T-cell (primary cell): ENCODE measurements around the gene MSH5. TPM values are rescaled to one million over a fixed set of nuclear protein-coding genes. Genes with fewer than 3 reads are reported as not detected.

Experiments used
- ATAC-seq, 4 experiments: fragments of 200-7000 bp in 3 of 4; fragments of 150-1000 bp in 1 of 4; cut with Tn5 transposase; replicated peaks in 1 of 4; 1 replicate in 3 of 4; 2 replicates in 1 of 4; pipeline ENCODE4 v1.10.0; 2021; ENCODE audit warnings: moderate library complexity in 3 of 4, mild to moderate bottlenecking in 2 of 4, moderate number of reproducible peaks in 1 of 4
- CTCF ChIA-PET, 2 donors: fragments of 300-600 bp; sonication (Branson Sonifier 250); formaldehyde crosslinking; loops; one replicate each; lab custom pipeline; 2022; ENCODE audit warnings: antibody characterized with exemption in 2 of 2; lab: Charles Lee
- POLR2A ChIA-PET, 2 donors: fragments of 300-600 bp; sonication (Branson Sonifier 250); formaldehyde crosslinking; loops; one replicate each; lab custom pipeline; 2022; ENCODE audit warnings: antibody characterized with exemption in 2 of 2; lab: Charles Lee
- DNase-seq, 35 experiments: peaks; one replicate each; pipeline versions ENCODE4 v3.0.0 to v3.0.0-alpha.2; 2013 to 2023
- H3K27ac ChIP-seq: one replicate; pipeline ENCODE4 v1.5.1; 2013; ENCODE audit warnings: low read length
- H3K27me3 ChIP-seq, 2 experiments: replicated peaks in 1 of 2; 1 replicate in 1 of 2; 2 replicates in 1 of 2; pipeline versions ENCODE4 v1.6.1 to v1.7.0; 2013; ENCODE audit warnings: low read length in 1 of 2, mixed read lengths in 1 of 2; ENCODE audit not compliant: control insufficient read depth in 2 of 2, insufficient read depth in 2 of 2; ENCODE audit errors: extremely low read depth in 1 of 2
- H3K36me3 ChIP-seq, 2 donors: 1 replicate in 1 of 2; 2 replicates in 1 of 2; pipeline versions ENCODE4 v1.6.1 to v1.7.0; 2013; ENCODE audit warnings: low read length in 1 of 2; ENCODE audit not compliant: control insufficient read depth in 2 of 2, insufficient read depth in 1 of 2; ENCODE audit errors: extremely low read depth in 1 of 2
- H3K4me1 ChIP-seq, 2 experiments: 1 replicate in 1 of 2; 2 replicates in 1 of 2; pipeline versions ENCODE4 v1.6.1 to v1.7.0; 2013; ENCODE audit warnings: low read length in 2 of 2, mixed read lengths in 1 of 2; ENCODE audit not compliant: insufficient read depth in 2 of 2, control insufficient read depth in 1 of 2; ENCODE audit errors: extremely low read depth in 1 of 2
- H3K4me3 ChIP-seq, 2 donors: 1 replicate in 1 of 2; 2 replicates in 1 of 2; pipeline versions ENCODE4 v1.5.1 to v1.7.0; 2013; ENCODE audit warnings: mild to moderate bottlenecking in 2 of 2, low read length in 1 of 2, moderate library complexity in 1 of 2; ENCODE audit not compliant: control insufficient read depth in 1 of 2; ENCODE audit errors: extremely low read depth in 1 of 2
- H3K9me3 ChIP-seq: 2 replicates; pipeline ENCODE4 v1.7.0; 2013
- H3K27ac Mint-ChIP-seq, 2 donors: one replicate each; pipeline ENCODE4 v1.8.0; 2020 to 2021; ENCODE audit warnings: mild to moderate bottlenecking in 2 of 2, mixed read lengths in 2 of 2
- H3K27me3 Mint-ChIP-seq, 2 donors: one replicate each; pipeline ENCODE4 v1.8.0; 2021 to 2022; ENCODE audit warnings: mixed read lengths in 2 of 2
- H3K36me3 Mint-ChIP-seq: one replicate; pipeline ENCODE4 v1.8.0; 2021; ENCODE audit warnings: mixed read lengths
- H3K4me1 Mint-ChIP-seq, 3 donors: one replicate each; pipeline ENCODE4 v1.8.0; 2020 to 2022; ENCODE audit warnings: mixed read lengths in 3 of 3, mild to moderate bottlenecking in 1 of 3
- H3K4me3 Mint-ChIP-seq, 3 donors: one replicate each; pipeline ENCODE4 v1.8.0; 2020 to 2022; ENCODE audit warnings: mild to moderate bottlenecking in 3 of 3, mixed read lengths in 3 of 3, moderate library complexity in 3 of 3
- H3K9me3 Mint-ChIP-seq, 3 donors: one replicate each; pipeline ENCODE4 v1.8.0; 2020 to 2022; ENCODE audit warnings: mixed read lengths in 3 of 3
- WGBS: methylation state at CpG from one replicate; pipeline ENCODE4 v1.1.5; 2013; ENCODE audit warnings: missing lambda C conversion rate; ENCODE audit not compliant: insufficient coverage; 5-methylcytosine and 5-hydroxymethylcytosine counted together
- total RNA-seq, 35 experiments: library from RNA in 6 of 35; stranded (reverse) in 6 of 35; fragments of 120-200 nt in 1 of 35; gene quantifications; one replicate each; pipeline versions ENCODE4 v1.2.1 to v1.2.4 and lab custom pipeline; 2013 to 2026

Gene MSH5
- total RNA-seq, 5 donors from 2014 or later (not counting 1 experiment from before 2014, with no cell fraction given), result 13.7 to 22.4 (median 14.4) TPM

DNA sequence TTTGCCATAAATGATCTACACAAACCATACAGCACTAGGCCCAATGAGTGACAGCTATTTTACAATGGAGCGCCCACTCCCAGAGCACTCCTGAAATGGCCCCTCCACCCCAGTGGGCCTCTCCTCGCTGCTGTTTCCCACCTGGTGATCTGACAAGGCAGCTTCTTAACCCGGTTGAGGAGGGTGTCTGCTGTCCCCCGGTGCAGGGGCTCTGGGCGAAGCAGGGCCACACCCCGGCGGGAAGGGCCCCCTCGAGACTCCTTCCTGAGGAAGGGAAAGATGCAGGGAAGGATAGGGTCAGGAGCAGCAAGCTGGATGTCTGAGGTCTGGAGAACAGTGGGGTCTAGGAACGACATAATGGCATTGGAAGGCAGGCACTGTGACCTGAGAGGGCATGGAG lies 46.9 kb upstream of the MSH5 start:
- H3K4me1 ChIP-seq, result no peaks in the 10 kb centered on the region
- Mint-ChIP-seq H3K4me3 (no peak overlapping the region), H3K9me3 (no peaks in the 10 kb centered on the region), H3K36me3 (peaks cover 48% of the 10 kb centered on the region), H3K27me3 (no peaks in the 10 kb centered on the region), H3K4me1 (peaks cover 8% of the 10 kb centered on the region in 3 donors), H3K27ac (peak overlapping the region in 1 of 2 donors; percentile 44)
- H3K4me3 ChIP-seq, result no peak overlapping the region
- H3K36me3 ChIP-seq, result peaks cover 26 to 85% of the 10 kb centered on the region in 2 donors
- DNase-seq (no peak), ATAC-seq (no peak)
- WGBS, result 93% methylated on average over 9 of the region's 9 CpGs
- POLR2A ChIA-PET, result no interaction called here
- H3K27me3 ChIP-seq, result no peaks in the 10 kb centered on the region
- CTCF ChIA-PET, result interaction anchor here in 1 of 2 donors (0.6 kb wide), 1 partner anchor 597 kb away, joined by 4 read pairs; no protein-coding TSS in a partner anchor
- H3K9me3 ChIP-seq, result no peaks in the 10 kb centered on the region
- no peak overlapping the region for H3K27ac ChIP-seq

- WGBS, result no CpG with 5 or more reads among the region's 6 CpGs
- DNase-seq (no peak), ATAC-seq (no peak)
- peaks cover 48% of the 10 kb centered on the region for H3K36me3 Mint-ChIP-seq
- Histone ChIP-seq H3K27me3 (no peaks in the 10 kb centered on the region), H3K27ac (no peak overlapping the region), H3K4me1 (no peaks in the 10 kb centered on the region), H3K9me3 (no peaks in the 10 kb centered on the region), H3K36me3 (peaks cover 26 to 79% of the 10 kb centered on the region in 2 donors), H3K4me3 (no peak overlapping the region)
- ChIA-PET POLR2A (no interaction called here), CTCF (interaction anchor here in 1 of 2 donors (0.5 to 0.6 kb wide), 2 partner anchors 424 to 598 kb away, joined by 3 to 4 read pairs; no protein-coding TSS in a partner anchor)
- H3K9me3 Mint-ChIP-seq, result no peaks in the 10 kb centered on the region
- no peaks in the 10 kb centered on the region for H3K27me3 Mint-ChIP-seq
- H3K27ac Mint-ChIP-seq, result peak overlapping the region in 1 of 2 donors; percentile 44
- H3K4me3 Mint-ChIP-seq, result no peak overlapping the region
- H3K4me1 Mint-ChIP-seq, result peaks cover 10 to 12% (median 10%) of the 10 kb centered on the region in 3 donors
Observed at GRCh38 chr6:31693535-31693934, 46.3 kb upstream of the MSH5 start.

- WGBS, result no CpG with 5 or more reads among the region's 3 CpGs
- no peaks in the 10 kb centered on the region for H3K9me3 Mint-ChIP-seq
- H3K4me3 ChIP-seq, result no peak overlapping the region
- ATAC-seq (no peak), DNase-seq (no peak)
- H3K4me3 Mint-ChIP-seq, result no peak overlapping the region
- ChIA-PET POLR2A (interaction anchor here (0.6 kb wide), 2 partner anchors 183 to 318 kb away, joined by 3 to 5 read pairs; no protein-coding TSS in a partner anchor), CTCF (interaction anchor here in 1 of 2 donors (0.6 kb wide), 1 partner anchor 261 kb away, joined by 3 read pairs; no protein-coding TSS in a partner anchor)
- no peaks in the 10 kb centered on the region for H3K27me3 ChIP-seq
- H3K27ac Mint-ChIP-seq, result peak overlapping the region; percentile 66 to 74
- H3K36me3 ChIP-seq, result peaks cover 23 to 48% of the 10 kb centered on the region in 2 donors
- no peak overlapping the region for H3K27ac ChIP-seq
- H3K9me3 ChIP-seq, result no peaks in the 10 kb centered on the region
- no peaks in the 10 kb centered on the region for H3K27me3 Mint-ChIP-seq
- peaks cover 30 to 40% (median 35%) of the 10 kb centered on the region in 3 donors for H3K4me1 Mint-ChIP-seq
- peaks cover 9 to 23% of the 10 kb centered on the region in 2 experiments for H3K4me1 ChIP-seq
- H3K36me3 Mint-ChIP-seq, result peaks cover 29% of the 10 kb centered on the region
Observed at GRCh38 chr6:31697555-31697954, 42.2 kb upstream of the MSH5 start.

GRCh38 chr6:31700740-31701401 lies 38.9 kb upstream of the MSH5 start:
- POLR2A ChIA-PET, result no interaction called here
- no peak for DNase-seq
- no peak overlapping the region for H3K4me3 ChIP-seq
- H3K4me1 ChIP-seq, result peaks cover 13 to 32% of the 10 kb centered on the region in 2 experiments
- Mint-ChIP-seq H3K9me3 (no peaks in the 10 kb centered on the region), H3K27ac (peak overlapping the region; percentile 29 to 79), H3K36me3 (peaks cover 17% of the 10 kb centered on the region), H3K4me3 (peak overlapping the region; percentile 98 to 99 (median 98)), H3K4me1 (peaks cover 42 to 47% (median 45%) of the 10 kb centered on the region in 3 donors), H3K27me3 (no peaks in the 10 kb centered on the region)
- H3K9me3 ChIP-seq, result no peaks in the 10 kb centered on the region
- no peak overlapping the region for H3K27ac ChIP-seq
- peaks cover 12 to 22% of the 10 kb centered on the region in 2 donors for H3K36me3 ChIP-seq
- no peaks in the 10 kb centered on the region for H3K27me3 ChIP-seq
- no peak for ATAC-seq
- no CpG with 5 or more reads among the region's 5 CpGs for WGBS
- CTCF ChIA-PET, result no interaction called here

GRCh38 chr6:31701666-31702404 lies 38.0 kb upstream of the MSH5 start:
- no peaks in the 10 kb centered on the region for H3K27me3 ChIP-seq
- no peak for ATAC-seq
- H3K27ac ChIP-seq, result no peak overlapping the region
- peaks cover 8 to 16% of the 10 kb centered on the region in 2 donors for H3K36me3 ChIP-seq
- H3K4me3 Mint-ChIP-seq, result peak overlapping the region; percentile 98 to 99 (median 98)
- peaks cover 42 to 47% (median 45%) of the 10 kb centered on the region in 3 donors for H3K4me1 Mint-ChIP-seq
- CTCF ChIA-PET, result interaction anchor here in 1 of 2 donors (0.7 kb wide), 1 partner anchor 11 kb away, joined by 3 read pairs; no protein-coding TSS in a partner anchor
- 64% methylated on average over 5 of the region's 7 CpGs for WGBS
- H3K9me3 Mint-ChIP-seq, result no peaks in the 10 kb centered on the region
- no peaks in the 10 kb centered on the region for H3K27me3 Mint-ChIP-seq
- H3K4me3 ChIP-seq, result peak overlapping the region; percentile 82 to 99
- POLR2A ChIA-PET, result no interaction called here
- H3K4me1 ChIP-seq, result peaks cover 13 to 32% of the 10 kb centered on the region in 2 experiments
- H3K9me3 ChIP-seq, result no peaks in the 10 kb centered on the region
- DNase-seq, result no peak
- peaks cover 17% of the 10 kb centered on the region for H3K36me3 Mint-ChIP-seq
- peak overlapping the region; percentile 94 to 98 for H3K27ac Mint-ChIP-seq

- peak overlapping the region; percentile 94 to 98 for H3K27ac Mint-ChIP-seq
- Histone ChIP-seq H3K4me3 (peak overlapping the region; percentile 82 to 99), H3K27ac (peak overlapping the region; percentile 96), H3K9me3 (no peaks in the 10 kb centered on the region), H3K36me3 (peaks cover 7 to 13% of the 10 kb centered on the region in 2 donors), H3K27me3 (peaks cover 0 to 2% of the 10 kb centered on the region in 2 experiments), H3K4me1 (peaks cover 13 to 32% of the 10 kb centered on the region in 2 experiments)
- peak in 3 of 4 experiments; percentile 1 to 3 (median 3) for ATAC-seq
- H3K9me3 Mint-ChIP-seq, result no peaks in the 10 kb centered on the region
- H3K27me3 Mint-ChIP-seq, result no peaks in the 10 kb centered on the region
- peak in 2 of 35 experiments; percentile 9 to 14 for DNase-seq
- H3K4me1 Mint-ChIP-seq, result peaks cover 38 to 44% (median 42%) of the 10 kb centered on the region in 3 donors
- 4% methylated on average over 4 of the region's 10 CpGs for WGBS
- ChIA-PET POLR2A (interaction anchor here in 1 of 2 donors (1.3 kb wide), 1 partner anchor 36 kb away, joined by 3 read pairs; no protein-coding TSS in a partner anchor), CTCF (interaction anchor here in 1 of 2 donors (0.7 to 1.2 kb wide), 2 partner anchors 12 to 37 kb away, joined by 3 read pairs; partner anchors contain the start of gene GPANK1)
- peak overlapping the region; percentile 98 to 99 (median 98) for H3K4me3 Mint-ChIP-seq
- H3K36me3 Mint-ChIP-seq, result peaks cover 13% of the 10 kb centered on the region
Observed at GRCh38 chr6:31702405-31702818, 37.4 kb upstream of the MSH5 start.
